Thymus (tissue), 11 donors: ENCODE measurements around the gene ULK4. TPM values are rescaled to one million over a fixed set of nuclear protein-coding genes. Genes with fewer than 3 reads are reported as not detected.

Source experiments
- DNase-seq, 9 donors: peaks; one replicate each; pipeline ENCODE4 v3.0.0-alpha.2; 2013; ENCODE audit warnings: low spot score in 9 of 9, low read depth in 6 of 9, missing footprints in 1 of 9
- H3K27ac ChIP-seq, 2 donors: one replicate each; pipeline ENCODE4 v1.5.1; 2013; ENCODE audit warnings: control low read depth in 1 of 2, low read depth in 1 of 2, low read length in 1 of 2, mild to moderate bottlenecking in 1 of 2, moderate library complexity in 1 of 2
- H3K27me3 ChIP-seq, 2 donors: one replicate each; pipeline ENCODE4 v1.5.1; 2013; ENCODE audit warnings: low read length in 1 of 2; ENCODE audit not compliant: control insufficient read depth in 2 of 2, insufficient read depth in 1 of 2
- H3K36me3 ChIP-seq, 2 donors: one replicate each; pipeline ENCODE4 v1.5.1; 2013; ENCODE audit warnings: low read length in 1 of 2, mild to moderate bottlenecking in 1 of 2, moderate library complexity in 1 of 2; ENCODE audit not compliant: control insufficient read depth in 2 of 2, insufficient read depth in 2 of 2
- H3K4me1 ChIP-seq, 2 donors: one replicate each; pipeline ENCODE4 v1.5.1; 2013; ENCODE audit warnings: low read length in 2 of 2; ENCODE audit not compliant: control insufficient read depth in 2 of 2, insufficient read depth in 2 of 2
- H3K4me3 ChIP-seq, 2 donors: one replicate each; pipeline ENCODE4 v1.5.1; 2013; ENCODE audit warnings: low read length in 2 of 2, control low read depth in 1 of 2, mild to moderate bottlenecking in 1 of 2
- H3K9me3 ChIP-seq, 2 donors: one replicate each; pipeline ENCODE4 v1.5.1; 2013; ENCODE audit warnings: low read length in 1 of 2, mild to moderate bottlenecking in 1 of 2; ENCODE audit not compliant: control insufficient read depth in 2 of 2, insufficient read depth in 1 of 2
- WGBS: extraction: QIAGEN DNeasy Blood & Tissue Kit; methylation state at CpG from one replicate; pipeline ENCODE4 v1.1.7; 2013; 5-methylcytosine and 5-hydroxymethylcytosine counted together
- polyA plus RNA-seq: library from polyadenylated mRNA; stranded (reverse); fragments of 200-250 nt; gene quantifications from one replicate; pipeline ENCODE4 v1.2.3, GENCODE V29; 2013
- total RNA-seq: library from RNA; stranded (reverse); fragments of 120-200 nt; gene quantifications from one replicate; pipeline ENCODE4 v1.2.4, GENCODE V29; 2013
- donor health status: healthy.

Gene ULK4
- total and polyA plus RNA-seq, 2 donors = 3.4 to 6.3 TPM

GRCh38 chr3:41521010-41521655, 440.8 kb downstream of the ULK4 start:
- no peaks in the 10 kb centered on the region for H3K36me3 ChIP-seq
- 98% methylated on average over 1 of the region's 1 CpG for WGBS

DNA sequence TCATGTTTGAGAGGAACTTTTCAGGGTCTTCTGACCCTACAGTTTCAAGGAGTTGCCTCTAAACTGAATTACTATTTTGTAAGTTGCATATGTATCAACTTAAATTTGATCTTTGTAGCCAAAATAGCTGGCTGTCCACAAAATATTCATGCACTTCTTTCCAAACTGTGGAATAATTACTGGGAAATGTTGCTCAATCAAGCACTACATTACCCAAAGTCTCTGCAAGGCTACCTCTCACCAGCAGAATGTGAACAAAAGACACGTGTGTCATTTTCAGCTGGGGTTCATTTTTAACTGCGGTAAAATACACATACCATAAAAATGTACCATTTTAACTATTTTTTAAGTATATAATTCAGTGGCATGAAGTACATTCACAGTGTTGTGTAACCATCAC, 442.2 kb downstream of the ULK4 start:
- Histone ChIP-seq H3K4me3 (no peak overlapping the region), H3K4me1 (no peaks in the 10 kb centered on the region), H3K9me3 (no peaks in the 10 kb centered on the region), H3K36me3 (no peaks in the 10 kb centered on the region), H3K27ac (no peak overlapping the region), H3K27me3 (no peaks in the 10 kb centered on the region)
- WGBS = 98% methylated on average over 2 of the region's 2 CpGs
- no peak for DNase-seq

More at GRCh38 chr3:41521010-41521655, 440.8 kb downstream of the ULK4 start:
- Histone ChIP-seq H3K27ac (no peak overlapping the region), H3K4me3 (no peak overlapping the region), H3K9me3 (no peaks in the 10 kb centered on the region), H3K27me3 (no peaks in the 10 kb centered on the region), H3K4me1 (no peaks in the 10 kb centered on the region)
- no peak for DNase-seq

- DNase-seq = no peak
- no peaks in the 10 kb centered on the region for H3K36me3 ChIP-seq
- no peak overlapping the region for H3K27ac ChIP-seq
- no peaks in the 10 kb centered on the region for H3K27me3 ChIP-seq
- H3K4me3 ChIP-seq = no peak overlapping the region
- no peaks in the 10 kb centered on the region for H3K4me1 ChIP-seq
- H3K9me3 ChIP-seq = no peaks in the 10 kb centered on the region
- WGBS = 96% methylated on average over 4 of the region's 4 CpGs
Observed at GRCh38 chr3:41518626-41519025, 443.3 kb downstream of the ULK4 start.

DNA sequence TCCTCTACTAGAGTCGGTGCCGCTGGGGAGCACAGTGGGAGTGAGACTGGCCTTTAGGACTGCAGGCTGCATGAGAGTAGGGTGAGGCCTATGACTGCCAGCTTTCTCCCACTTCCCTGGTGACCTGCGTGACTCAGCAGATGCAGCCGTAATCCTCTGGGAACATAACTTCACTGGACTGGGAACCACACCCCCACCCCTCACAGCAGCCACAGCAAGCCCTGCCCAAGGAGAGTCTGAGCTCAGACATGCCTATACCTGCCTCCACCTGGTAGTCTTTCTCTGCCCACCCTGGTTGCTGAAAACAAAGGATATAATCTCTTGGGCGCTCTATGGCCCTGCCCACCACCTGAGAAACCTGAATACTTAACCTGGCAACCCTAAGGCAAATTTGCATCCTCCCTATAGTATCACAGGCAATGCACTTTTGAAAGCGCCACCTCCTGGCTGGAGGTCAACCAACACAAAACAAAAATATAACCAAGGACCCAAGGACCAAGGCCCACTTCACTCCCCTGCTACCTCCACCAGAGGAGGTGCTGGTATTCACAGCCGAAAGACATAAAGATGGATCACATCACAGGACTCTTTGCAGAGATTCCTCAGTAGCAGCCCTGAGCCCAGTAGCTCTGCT, 453.7 kb downstream of the ULK4 start:
- Histone ChIP-seq H3K4me1 (no peaks in the 10 kb centered on the region), H3K4me3 (no peak overlapping the region), H3K36me3 (no peaks in the 10 kb centered on the region), H3K9me3 (peaks cover 0 to 7% of the 10 kb centered on the region in 2 donors), H3K27me3 (no peaks in the 10 kb centered on the region), H3K27ac (no peak overlapping the region)
- no peak for DNase-seq
- WGBS = 98% methylated on average over 7 of the region's 7 CpGs

- Histone ChIP-seq H3K4me1 (no peaks in the 10 kb centered on the region), H3K27me3 (no peaks in the 10 kb centered on the region), H3K27ac (no peak overlapping the region), H3K36me3 (no peaks in the 10 kb centered on the region), H3K9me3 (peaks cover 0 to 7% of the 10 kb centered on the region in 2 donors), H3K4me3 (no peak overlapping the region)
- WGBS = 50% methylated on average over 2 of the region's 2 CpGs
- DNase-seq = no peak
Observed at GRCh38 chr3:41507336-41508062, 454.4 kb downstream of the ULK4 start.

GRCh38 chr3:41503998-41504623, 457.8 kb downstream of the ULK4 start:
- Histone ChIP-seq H3K9me3 (peaks cover 0 to 7% of the 10 kb centered on the region in 2 donors), H3K27ac (no peak overlapping the region), H3K4me3 (no peak overlapping the region), H3K4me1 (no peaks in the 10 kb centered on the region), H3K27me3 (no peaks in the 10 kb centered on the region), H3K36me3 (no peaks in the 10 kb centered on the region)
- DNase-seq = no peak

GRCh38 chr3:41502481-41502880, 459.4 kb downstream of the ULK4 start:
- Histone ChIP-seq H3K4me1 (no peaks in the 10 kb centered on the region), H3K4me3 (no peak overlapping the region), H3K27me3 (no peaks in the 10 kb centered on the region), H3K27ac (no peak overlapping the region), H3K36me3 (no peaks in the 10 kb centered on the region), H3K9me3 (no peaks in the 10 kb centered on the region)
- DNase-seq = no peak

- no peaks in the 10 kb centered on the region for H3K27me3 ChIP-seq
- DNase-seq = no peak
- no peak overlapping the region for H3K4me3 ChIP-seq
- no peaks in the 10 kb centered on the region for H3K4me1 ChIP-seq
- WGBS = 86% methylated on average over 1 of the region's 1 CpG
- H3K27ac ChIP-seq = no peak overlapping the region
- no peaks in the 10 kb centered on the region for H3K36me3 ChIP-seq
- H3K9me3 ChIP-seq = no peaks in the 10 kb centered on the region
Observed at GRCh38 chr3:41502023-41502422, 459.9 kb downstream of the ULK4 start.

DNA sequence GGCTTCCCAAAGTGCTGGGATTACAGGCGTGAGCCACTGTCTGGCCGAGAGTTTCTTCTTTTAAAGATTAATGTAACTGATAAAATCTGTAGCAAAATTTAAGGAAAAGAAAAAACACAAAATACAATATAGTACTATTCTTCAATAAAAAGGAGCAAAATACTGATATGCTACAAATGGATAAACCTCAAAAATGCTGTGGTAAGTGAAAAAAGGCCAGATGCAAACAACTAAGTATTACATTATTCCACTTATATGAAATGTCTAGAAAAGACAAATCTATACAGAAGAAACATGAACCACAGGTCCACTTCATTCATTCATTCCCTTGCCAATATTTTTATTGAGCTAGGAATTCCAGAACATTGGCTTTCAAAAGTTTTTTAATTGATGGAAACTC, 463.1 kb downstream of the ULK4 start:
- no peak overlapping the region for H3K27ac ChIP-seq
- H3K9me3 ChIP-seq = no peaks in the 10 kb centered on the region
- no peaks in the 10 kb centered on the region for H3K4me1 ChIP-seq
- no peak overlapping the region for H3K4me3 ChIP-seq
- H3K36me3 ChIP-seq = no peaks in the 10 kb centered on the region
- WGBS = 98% methylated on average over 2 of the region's 2 CpGs
- no peaks in the 10 kb centered on the region for H3K27me3 ChIP-seq
- DNase-seq = no peak
